Putamen (tissue), 1 donor: ENCODE results near the gene ADAM30.

Experiments used
- DNase-seq: peaks from one replicate; pipeline ENCODE4 v3.0.0-alpha.2; 2016; ENCODE audit warnings: low spot score

ADAM30 gene

GRCh38 chr1:119908661-119909060 lies 12.3 kb upstream of the ADAM30 start:
- no peak for DNase-seq

GRCh38 chr1:119906927-119907652 lies 10.8 kb upstream of the ADAM30 start:
- DNase-seq = no peak

GRCh38 chr1:119903443-119903835 lies 7.1 kb upstream of the ADAM30 start:
- DNase-seq = no peak

GRCh38 chr1:119902775-119903442 lies 6.6 kb upstream of the ADAM30 start:
- no peak for DNase-seq

GRCh38 chr1:119898981-119899720 lies 2.8 kb upstream of the ADAM30 start:
- no peak for DNase-seq

GRCh38 chr1:119898530-119898929 lies 2.2 kb upstream of the ADAM30 start:
- no peak for DNase-seq

- no peak for DNase-seq
These were observed 1.2 kb downstream of the ADAM30 start for GRCh38 chr1:119895102-119895501.

GRCh38 chr1:119893827-119894700 lies 2.3 kb downstream of the ADAM30 start:
- DNase-seq = no peak

- DNase-seq = no peak
These were observed 3.0 kb downstream of the ADAM30 start for GRCh38 chr1:119893238-119893791.

- no peak for DNase-seq
These were observed 4.9 kb downstream of the ADAM30 start for GRCh38 chr1:119891386-119891785.

- DNase-seq = no peak
These were observed 7.8 kb downstream of the ADAM30 start for GRCh38 chr1:119888476-119888875.

- DNase-seq = no peak
These were observed 8.9 kb downstream of the ADAM30 start for GRCh38 chr1:119887427-119887826.

- DNase-seq = no peak
These were observed 10.2 kb downstream of the ADAM30 start for GRCh38 chr1:119885903-119886783.

GRCh38 chr1:119884711-119885110 lies 11.6 kb downstream of the ADAM30 start:
- no peak for DNase-seq

GRCh38 chr1:119883826-119884225 lies 12.5 kb downstream of the ADAM30 start:
- no peak for DNase-seq

- no peak for DNase-seq
These were observed 13.9 kb downstream of the ADAM30 start for GRCh38 chr1:119882132-119883049.

- DNase-seq = no peak
These were observed 16.5 kb downstream of the ADAM30 start for GRCh38 chr1:119879510-119880434.

GRCh38 chr1:119878171-119878570 lies 18.1 kb downstream of the ADAM30 start:
- no peak for DNase-seq
